ENCODE results near the gene SMIM23. TPM values are rescaled to one million over a fixed set of nuclear protein-coding genes. Genes with fewer than 3 reads are reported as not detected.

Gene SMIM23
- total RNA-seq, 1 experiment from 2014 or later = not detected

DNA sequence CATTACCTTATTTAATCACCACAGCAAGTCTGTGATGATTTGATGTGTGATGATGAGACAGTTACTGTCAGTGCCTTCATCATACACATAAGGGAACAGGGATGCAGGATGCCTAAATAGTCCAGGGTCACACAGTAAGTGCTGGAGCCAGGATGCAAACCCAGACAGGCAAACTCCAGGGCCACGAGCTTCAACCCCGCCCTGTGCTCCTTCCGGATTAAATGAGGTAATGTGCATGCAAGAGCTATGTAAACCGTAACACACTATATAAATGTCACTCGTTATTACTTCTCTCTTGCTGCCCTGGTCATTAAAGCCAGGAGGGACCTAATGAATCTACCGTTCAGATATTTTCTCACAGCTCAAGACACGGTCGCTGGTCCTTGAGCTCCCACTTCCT is 12.8 kb downstream of the SMIM23 start:
- Histone ChIP-seq H3K9me3 (no peaks in the 10 kb centered on the region), H3K27me3 (no peaks in the 10 kb centered on the region), H3K36me3 (no peaks in the 10 kb centered on the region), H3K4me3 (no peak overlapping the region)
- DNase-seq = no peak

DNA sequence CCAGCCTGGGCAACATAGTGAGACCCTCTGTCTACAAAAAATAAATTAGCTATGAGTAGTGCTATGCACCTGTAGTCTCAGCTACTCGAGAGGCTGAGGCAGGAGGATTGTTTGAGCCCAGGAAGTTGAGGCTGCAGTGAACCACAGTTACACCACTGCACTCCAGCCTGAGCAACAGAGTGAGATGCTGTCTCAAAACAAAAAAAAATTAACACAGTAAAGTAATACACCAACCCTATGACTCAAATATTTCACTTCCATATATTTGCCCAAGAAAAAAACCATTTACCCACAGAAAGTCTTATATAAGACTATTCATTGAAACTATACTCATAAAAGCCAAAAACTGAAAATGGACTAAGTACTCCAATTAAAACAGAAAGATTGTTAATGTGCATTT is 16.2 kb downstream of the SMIM23 start:
- Histone ChIP-seq H3K4me3 (no peak overlapping the region), H3K27me3 (no peaks in the 10 kb centered on the region), H3K36me3 (no peaks in the 10 kb centered on the region), H3K9me3 (no peaks in the 10 kb centered on the region)
- DNase-seq = no peak

DNA sequence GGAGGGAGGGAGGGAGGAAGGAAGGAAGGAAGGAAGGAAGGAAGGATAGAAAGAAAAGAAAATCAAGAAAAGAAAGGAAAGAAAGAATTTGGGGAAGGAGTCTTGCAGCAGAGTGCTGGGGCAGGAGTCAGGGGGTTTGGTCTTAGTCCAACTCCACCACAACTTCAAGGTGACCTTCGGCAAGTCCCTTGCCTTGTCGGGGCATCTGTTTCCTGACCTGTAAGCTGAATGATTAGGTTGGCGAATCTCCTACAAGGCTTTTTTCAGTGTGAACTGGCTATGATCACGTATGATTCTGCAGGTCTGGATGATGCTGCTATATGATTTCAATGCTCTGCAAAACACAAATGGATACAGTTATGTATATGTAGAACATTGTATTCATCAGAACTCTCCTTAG is 20.1 kb downstream of the SMIM23 start:
- Histone ChIP-seq H3K36me3 (no peaks in the 10 kb centered on the region), H3K27me3 (no peaks in the 10 kb centered on the region), H3K4me3 (no peak overlapping the region), H3K9me3 (peaks cover under 1% of the 10 kb centered on the region; the same call in 1 of the 2 replicates)
- no peak for DNase-seq

DNA sequence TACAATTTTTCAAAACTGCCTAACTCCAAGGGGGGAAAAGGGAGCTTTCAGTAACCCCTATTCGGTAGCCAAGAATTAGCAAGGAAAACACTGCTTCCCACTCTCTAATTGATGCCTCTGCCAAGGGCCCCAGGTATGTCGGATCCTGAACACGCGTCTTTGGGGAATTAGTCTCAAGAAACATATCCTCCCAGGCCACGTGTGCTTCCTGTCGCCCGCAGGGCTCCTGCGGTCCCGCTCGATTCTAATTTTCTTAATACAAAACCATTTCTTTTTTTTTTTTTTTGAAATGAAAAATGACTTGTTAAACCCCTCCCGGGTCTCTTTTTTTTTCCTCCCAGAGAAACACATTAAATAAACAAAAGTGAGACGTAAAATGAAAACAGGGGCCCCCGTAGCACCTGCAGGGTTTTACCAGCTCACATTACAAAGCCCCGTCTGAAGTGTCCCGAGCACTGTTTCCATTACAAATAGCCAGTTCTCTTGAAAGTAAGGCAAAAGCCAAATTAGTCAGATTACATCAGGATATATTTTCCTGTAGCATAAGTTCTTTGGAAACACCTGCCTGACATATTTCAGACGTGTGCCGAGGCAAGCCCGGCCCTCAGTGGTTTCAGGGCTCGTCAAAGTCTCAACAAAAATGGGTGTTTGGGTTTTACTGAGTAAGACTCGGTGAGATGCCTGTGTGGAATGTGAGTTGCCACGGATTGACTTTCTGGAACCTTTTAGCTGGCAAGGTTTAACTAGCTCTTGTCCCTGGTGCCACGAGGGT is 21.5 kb downstream of the SMIM23 start:
- Histone ChIP-seq H3K36me3 (no peaks in the 10 kb centered on the region), H3K4me3 (no peak overlapping the region), H3K27me3 (no peaks in the 10 kb centered on the region), H3K9me3 (peaks cover 6% of the 10 kb centered on the region; the same call in 1 of the 2 replicates)
- DNase-seq = peak; percentile 13

- no peak for DNase-seq
- Histone ChIP-seq H3K4me3 (no peak overlapping the region), H3K36me3 (no peaks in the 10 kb centered on the region), H3K27me3 (no peaks in the 10 kb centered on the region), H3K9me3 (peaks cover 6% of the 10 kb centered on the region)
Measured at GRCh38 chr5:171808453-171808852, 22.8 kb downstream of the SMIM23 start.

- H3K27me3 ChIP-seq = no peaks in the 10 kb centered on the region
- DNase-seq = peak; percentile 92
- H3K4me3 ChIP-seq = no peak overlapping the region
- peaks cover 6% of the 10 kb centered on the region for H3K9me3 ChIP-seq
- no peaks in the 10 kb centered on the region for H3K36me3 ChIP-seq
Measured at GRCh38 chr5:171808951-171809350, 23.3 kb downstream of the SMIM23 start.

GRCh38 chr5:171810227-171810626 is 24.6 kb downstream of the SMIM23 start:
- Histone ChIP-seq H3K4me3 (no peak overlapping the region), H3K36me3 (no peaks in the 10 kb centered on the region), H3K27me3 (no peaks in the 10 kb centered on the region), H3K9me3 (peaks cover 6% of the 10 kb centered on the region)
- DNase-seq = no peak

- H3K9me3 ChIP-seq = peaks cover 6% of the 10 kb centered on the region
- no peaks in the 10 kb centered on the region for H3K27me3 ChIP-seq
- DNase-seq = no peak
- no peak overlapping the region for H3K4me3 ChIP-seq
- no peaks in the 10 kb centered on the region for H3K36me3 ChIP-seq
Measured at GRCh38 chr5:171813270-171813669, 27.7 kb downstream of the SMIM23 start.

DNA sequence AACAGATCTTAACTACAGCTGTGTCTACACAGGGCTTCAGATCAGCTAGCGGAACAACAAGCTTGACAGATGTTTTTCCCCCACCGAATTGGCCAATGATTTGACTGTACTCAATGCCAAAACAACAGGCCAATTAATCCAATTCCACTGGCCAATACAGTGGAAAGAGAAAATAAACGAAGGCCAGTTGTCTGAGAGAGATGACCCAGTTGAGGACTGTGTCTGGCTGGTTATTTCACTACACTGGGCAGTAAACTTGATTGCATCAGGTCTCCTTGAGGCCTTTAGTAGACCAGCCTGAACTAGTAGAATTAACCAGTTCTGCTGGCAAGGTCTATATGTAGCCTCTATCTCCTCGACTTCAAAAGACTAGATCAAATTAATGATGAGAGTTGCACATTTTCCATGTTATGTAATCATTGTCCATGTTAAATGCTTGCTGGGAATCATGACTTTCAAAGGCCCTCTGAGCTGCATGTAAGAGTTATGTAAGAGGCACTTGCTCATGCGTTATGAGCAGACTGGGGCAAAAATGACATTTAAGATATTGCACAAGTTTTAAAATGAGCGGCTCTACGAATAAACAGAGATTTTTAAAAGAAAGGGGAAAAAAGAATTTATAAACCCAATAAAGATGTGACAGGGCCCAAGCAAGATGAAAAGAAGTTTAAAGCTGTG is 28.3 kb downstream of the SMIM23 start:
- peaks cover 6% of the 10 kb centered on the region for H3K9me3 ChIP-seq
- H3K4me3 ChIP-seq = no peak overlapping the region
- H3K36me3 ChIP-seq = no peaks in the 10 kb centered on the region
- H3K27me3 ChIP-seq = no peaks in the 10 kb centered on the region
- DNase-seq = no peak

GRCh38 chr5:171816666-171817065 is 31.0 kb downstream of the SMIM23 start:
- Histone ChIP-seq H3K9me3 (peaks cover 3% of the 10 kb centered on the region; the same call in 1 of the 2 replicates), H3K36me3 (no peaks in the 10 kb centered on the region), H3K27me3 (no peaks in the 10 kb centered on the region), H3K4me3 (no peak overlapping the region)
- DNase-seq = no peak

GRCh38 chr5:171820561-171820960 is 34.9 kb downstream of the SMIM23 start:
- no peak for DNase-seq
- Histone ChIP-seq H3K27me3 (no peaks in the 10 kb centered on the region), H3K4me3 (no peak overlapping the region), H3K9me3 (no peaks in the 10 kb centered on the region; the same call in 1 of the 2 replicates), H3K36me3 (no peaks in the 10 kb centered on the region)

DNA sequence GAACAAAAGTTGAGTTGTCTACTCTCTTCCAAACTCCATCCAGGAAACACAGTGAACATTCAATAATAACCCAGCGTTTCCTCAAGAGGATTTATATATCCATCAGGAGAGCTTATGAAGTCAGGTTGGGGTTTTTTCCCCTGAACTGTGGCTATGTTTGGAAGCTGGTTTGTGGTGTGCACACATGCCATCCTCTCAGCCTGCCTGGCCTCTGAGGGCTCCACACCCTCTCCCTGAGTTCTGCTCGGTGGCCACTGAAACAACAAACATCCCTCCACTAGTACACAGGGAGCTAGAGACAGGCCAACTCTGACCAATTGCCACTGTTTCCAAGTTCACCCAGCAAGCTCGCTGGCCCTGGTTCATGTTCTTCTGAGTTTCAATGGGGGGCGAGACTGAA is 35.7 kb downstream of the SMIM23 start:
- Histone ChIP-seq H3K27me3 (no peaks in the 10 kb centered on the region), H3K9me3 (no peaks in the 10 kb centered on the region; the same call in 1 of the 2 replicates), H3K36me3 (no peaks in the 10 kb centered on the region), H3K4me3 (no peak overlapping the region)
- no peak for DNase-seq

DNA sequence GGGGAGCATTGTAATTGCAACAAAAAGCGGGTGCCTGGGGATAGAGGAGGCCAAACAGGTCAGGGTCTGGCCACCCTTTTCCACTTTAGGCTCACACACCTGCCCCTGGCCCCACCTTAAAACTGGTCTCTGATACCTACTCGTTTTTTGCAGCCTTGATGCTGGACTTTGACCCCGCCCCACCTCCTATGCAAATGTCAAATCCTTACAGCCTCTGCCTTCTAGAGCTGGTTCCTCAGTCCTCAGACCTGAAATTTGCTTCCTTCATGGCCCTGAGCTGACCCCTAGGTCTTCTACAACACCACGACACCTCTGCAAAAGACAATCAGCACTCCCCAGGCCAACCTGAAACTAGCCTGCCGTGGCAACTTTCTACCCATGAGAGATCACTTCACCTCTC is 37.7 kb downstream of the SMIM23 start:
- no peaks in the 10 kb centered on the region for H3K27me3 ChIP-seq

GRCh38 chr5:171825051-171825450 is 39.4 kb downstream of the SMIM23 start:
- DNase-seq = no peak
- Histone ChIP-seq H3K4me3 (no peak overlapping the region), H3K36me3 (no peaks in the 10 kb centered on the region; the same call in 1 of the 2 replicates), H3K9me3 (peaks cover 10% of the 10 kb centered on the region), H3K27me3 (no peaks in the 10 kb centered on the region)

More for the DNA sequence above, 37.7 kb downstream of the SMIM23 start:
- DNase-seq = no peak
- Histone ChIP-seq H3K36me3 (no peaks in the 10 kb centered on the region), H3K4me3 (no peak overlapping the region), H3K9me3 (no peaks in the 10 kb centered on the region; the same call in 1 of the 2 replicates)

GRCh38 chr5:171826132-171826531 is 40.5 kb downstream of the SMIM23 start:
- H3K36me3 ChIP-seq = no peaks in the 10 kb centered on the region; the same call in 1 of the 2 replicates
- no peak for DNase-seq

DNA sequence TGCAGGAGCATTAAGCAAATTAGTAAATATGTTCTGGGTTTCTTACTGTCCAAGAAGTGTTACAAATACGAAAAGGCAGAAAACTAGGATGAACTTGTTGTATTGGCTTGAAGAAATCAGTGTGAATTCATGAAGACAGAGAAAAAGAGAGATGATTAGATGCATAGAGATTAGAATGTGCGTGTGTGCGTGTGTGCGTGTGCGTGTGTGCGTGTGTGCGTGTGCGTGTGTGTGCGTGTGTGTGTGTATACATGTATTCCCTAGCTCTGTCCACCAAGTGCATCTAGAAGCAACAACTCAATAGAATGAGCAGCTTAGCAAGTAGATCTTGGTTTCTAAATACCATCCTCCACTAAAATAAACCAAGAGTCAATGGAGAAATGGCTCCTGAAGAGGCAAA is 41.5 kb downstream of the SMIM23 start:
- Histone ChIP-seq H3K36me3 (no peaks in the 10 kb centered on the region; the same call in 1 of the 2 replicates), H3K27me3 (no peaks in the 10 kb centered on the region), H3K4me3 (no peak overlapping the region), H3K9me3 (peaks cover 12% of the 10 kb centered on the region)
- no peak for DNase-seq

More at GRCh38 chr5:171826132-171826531, 40.5 kb downstream of the SMIM23 start:
- Histone ChIP-seq H3K4me3 (no peak overlapping the region), H3K9me3 (peaks cover 12% of the 10 kb centered on the region), H3K27me3 (no peaks in the 10 kb centered on the region)

DNA sequence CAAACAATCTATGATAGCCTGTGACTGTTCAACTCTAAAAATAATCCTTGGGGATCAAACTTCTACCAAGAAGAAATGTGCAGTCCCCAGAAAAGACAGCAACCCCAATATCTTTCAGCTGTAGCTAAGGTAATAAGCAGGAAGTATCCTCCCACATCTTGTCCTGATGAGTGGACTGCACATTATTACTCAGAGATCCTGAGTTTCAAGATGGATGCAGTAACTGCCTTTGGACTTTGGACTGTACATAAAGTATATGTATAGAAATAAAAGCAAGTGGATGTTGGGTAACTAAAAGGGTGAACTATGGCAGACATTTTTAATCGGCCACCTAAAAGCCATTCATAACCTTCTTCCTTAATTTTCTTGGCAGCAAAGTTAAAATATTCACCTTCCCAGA is 45.1 kb downstream of the SMIM23 start:
- Histone ChIP-seq H3K4me3 (no peak overlapping the region), H3K36me3 (peaks cover 16% of the 10 kb centered on the region), H3K27me3 (no peaks in the 10 kb centered on the region), H3K9me3 (peaks cover 25% of the 10 kb centered on the region)
- no peak for DNase-seq

DNA sequence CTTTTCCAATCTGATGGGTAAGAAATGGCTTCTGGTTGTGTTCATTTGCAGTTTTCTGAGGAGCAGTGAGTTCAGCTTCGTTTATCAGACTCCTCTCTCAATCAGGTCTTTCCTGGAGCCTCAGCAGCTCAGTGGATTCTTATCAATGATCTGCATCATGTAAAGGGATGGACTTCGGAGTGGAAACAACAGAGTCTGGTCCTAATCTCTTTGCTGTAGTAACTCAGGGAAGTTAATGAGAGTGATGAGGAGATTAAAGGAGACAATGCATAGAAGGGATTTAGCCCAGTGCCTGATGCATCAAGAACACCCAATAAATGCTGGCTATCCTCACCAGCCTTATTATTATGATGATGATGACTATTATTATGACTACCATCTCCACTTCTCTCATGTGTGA is 47.2 kb downstream of the SMIM23 start:
- DNase-seq = no peak
- Histone ChIP-seq H3K36me3 (peaks cover 16% of the 10 kb centered on the region), H3K4me3 (no peak overlapping the region), H3K9me3 (peaks cover 25% of the 10 kb centered on the region), H3K27me3 (no peaks in the 10 kb centered on the region)

All from MG63 (cell line).